ENCODE measurements around the gene TRAT1.

- no peak for TF ChIP-seq CTCF (conservative IDR thresholded peaks at IDR 0.05 in 1 of 2, IDR thresholded peaks at IDR 0.05 in 1 of 2; ENCODE audit: extremely low read depth in 1 of 2, insufficient read depth in 1 of 2, low read depth in 1 of 2, low read length in 2 of 2)
- no peak for TF ChIP-seq EZH2 (IDR thresholded peaks at IDR 0.05; ENCODE audit: borderline replicate concordance, low read length)
These were observed 8.5 kb downstream of the TRAT1 start for GRCh38 chr3:108830991-108831614.

Measured in mammary epithelial cell (primary cell).